NCI-H146 treated with DMSO at 0.1 percent for 48 hours (cell line): Measurements from ENCODE around the gene PSMA8.
"Not testable (repeated sequence)": the region's sequence is repeated elsewhere in the genome, so short reads cannot be mapped to it uniquely, and the experiment has no call there.

Experiments
- DNase-seq: peaks from one replicate; lab custom pipeline; 2025; ENCODE audit not compliant: unreplicated experiment; lab: John Stamatoyannopoulos, UW

PSMA8 gene

DNA sequence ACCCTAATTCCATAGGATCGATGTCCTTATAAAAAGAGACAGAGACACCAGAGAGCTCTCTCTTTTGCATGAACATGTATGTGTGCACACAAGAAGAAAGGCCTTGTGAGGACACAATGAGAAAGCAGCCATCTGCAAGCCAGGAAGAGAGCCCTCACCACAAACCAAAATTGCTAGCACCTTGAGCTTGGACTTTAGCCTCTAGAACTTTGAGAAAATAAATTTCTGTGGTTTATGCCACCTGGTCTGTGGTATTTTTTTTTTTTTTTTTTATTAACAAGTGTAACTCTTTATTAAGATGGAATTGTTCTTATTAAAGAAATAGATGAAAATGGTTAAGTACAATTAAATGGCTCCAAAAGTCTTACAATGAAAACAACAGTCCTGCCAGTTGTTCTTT, 33.9 kb downstream of the PSMA8 start:
- not testable (repeated sequence) for DNase-seq

DNA sequence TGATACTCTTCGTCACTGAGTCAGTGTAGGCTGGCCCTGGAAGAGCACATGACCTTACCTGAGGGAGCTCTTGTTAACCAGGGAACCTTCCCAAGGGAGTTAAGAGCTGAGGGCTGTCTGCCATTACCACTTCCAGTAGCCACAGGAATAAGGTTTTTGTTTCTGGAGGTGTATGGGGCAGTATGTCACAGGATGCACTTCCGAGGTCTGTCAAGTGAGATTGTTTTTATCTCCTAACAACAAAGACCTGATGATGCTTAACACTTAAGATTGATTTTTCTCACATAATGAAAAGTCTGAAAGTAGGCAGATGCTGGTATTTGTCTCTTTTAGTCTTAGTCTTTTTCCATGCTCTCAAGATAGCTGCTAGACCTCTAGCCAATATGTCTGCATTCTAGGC, 41.8 kb downstream of the PSMA8 start:
- DNase-seq: no peak

GRCh38 chr18:26176134-26176533, 42.5 kb downstream of the PSMA8 start:
- no peak for DNase-seq

DNA sequence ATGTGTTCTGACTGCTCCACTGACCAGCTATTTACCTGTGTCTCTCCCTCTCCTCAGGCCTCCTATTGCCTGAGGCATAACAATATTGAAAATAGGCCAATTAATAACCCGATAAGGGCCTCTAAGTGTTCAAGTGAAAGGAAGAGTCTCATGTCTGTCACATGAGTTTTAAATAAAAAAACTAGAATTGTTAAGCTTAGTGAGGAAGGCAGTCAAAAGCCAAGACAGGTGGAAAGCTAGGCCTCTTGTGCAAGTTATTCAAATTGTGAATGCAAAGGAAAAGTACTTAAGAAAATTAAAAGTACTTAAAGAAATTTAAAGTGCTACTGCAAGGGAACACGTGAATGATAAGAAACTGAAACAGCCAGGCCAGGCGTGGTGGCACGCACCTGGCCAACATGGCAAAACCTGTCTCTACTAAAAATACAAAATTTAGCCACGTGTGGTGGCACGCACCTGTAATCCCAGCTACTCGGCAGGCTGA, 47.7 kb downstream of the PSMA8 start:
- no peak for DNase-seq

DNA sequence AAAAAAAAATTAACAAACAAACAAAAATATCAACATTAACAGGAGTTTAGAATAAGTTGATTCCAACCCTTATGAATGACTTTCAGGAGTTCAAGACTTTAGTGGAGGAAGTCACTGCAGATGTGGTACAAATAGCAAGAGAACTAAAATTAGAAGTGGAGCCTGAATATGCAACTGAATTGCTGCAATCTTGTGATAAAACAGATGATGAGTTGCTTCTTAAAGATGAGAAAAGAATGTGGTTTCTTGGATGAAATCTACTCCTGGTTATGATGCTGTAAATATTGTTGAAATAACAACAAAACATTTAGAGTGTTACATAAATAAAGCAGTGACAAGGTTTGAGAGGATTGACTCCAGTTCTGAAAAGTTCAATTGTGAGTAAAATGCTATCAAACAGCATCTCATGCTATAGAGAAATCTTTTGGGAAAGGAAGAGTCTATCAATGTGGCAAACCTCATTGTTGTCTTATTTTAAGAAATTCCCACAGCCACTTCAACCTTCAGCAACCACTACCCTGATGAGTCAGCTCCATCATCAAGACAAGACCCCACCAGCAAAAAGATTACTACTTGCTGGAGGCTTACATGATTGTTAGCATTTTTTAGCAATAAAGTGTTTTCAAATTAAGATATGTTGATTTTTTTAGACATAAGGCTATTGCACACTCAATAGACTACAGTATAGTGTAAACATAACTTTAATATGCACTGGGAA, 49.9 kb downstream of the PSMA8 start:
- no peak for DNase-seq

- no peak for DNase-seq
Measured at GRCh38 chr18:26185267-26185666, 51.6 kb downstream of the PSMA8 start.

GRCh38 chr18:26190506-26190905, 56.8 kb downstream of the PSMA8 start:
- no peak for DNase-seq

- DNase-seq: no peak
Measured at GRCh38 chr18:26192233-26192632, 58.6 kb downstream of the PSMA8 start.

DNA sequence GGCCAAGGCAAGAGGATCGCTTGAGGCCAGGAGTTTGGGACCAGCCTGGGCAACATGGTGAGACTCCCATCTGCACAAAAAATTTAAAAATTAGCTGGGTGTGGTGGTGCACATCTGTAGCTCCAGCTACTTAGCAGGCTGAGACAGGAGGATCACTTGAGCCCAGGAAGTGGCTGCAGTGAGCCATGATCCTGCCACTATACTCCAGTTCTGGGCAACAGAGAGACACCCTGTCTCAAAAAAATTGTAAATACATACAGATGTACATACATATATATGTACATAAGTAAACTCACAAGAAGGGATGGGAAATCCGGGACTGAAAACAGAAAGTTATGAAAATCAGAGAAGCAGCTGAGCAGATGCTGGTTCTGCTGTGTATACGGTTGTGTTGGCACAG, 62.9 kb downstream of the PSMA8 start:
- DNase-seq: no peak

GRCh38 chr18:26202001-26202400, 68.3 kb downstream of the PSMA8 start:
- DNase-seq: not testable (repeated sequence)

GRCh38 chr18:26205318-26205717, 71.6 kb downstream of the PSMA8 start:
- DNase-seq: no peak

DNA sequence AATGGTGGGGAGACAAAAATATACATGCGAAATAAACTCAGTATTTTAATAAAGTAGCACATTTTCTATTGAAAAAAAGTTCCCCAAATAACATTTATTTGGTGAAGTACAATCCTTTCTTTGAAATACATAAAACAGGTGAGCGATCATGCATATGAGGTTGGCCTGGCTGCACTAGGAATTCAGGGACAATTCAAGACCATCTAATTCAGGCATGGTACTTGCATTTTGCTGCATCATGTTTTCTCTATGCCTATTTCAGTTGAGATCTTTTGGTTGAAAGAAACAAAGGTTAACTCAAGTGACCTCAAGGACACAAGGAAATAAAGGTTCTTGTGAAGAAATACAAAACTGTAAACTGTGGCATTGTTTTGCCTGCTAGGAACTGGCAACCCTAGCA, 72.8 kb downstream of the PSMA8 start:
- no peak for DNase-seq

GRCh38 chr18:26207937-26208336, 74.3 kb downstream of the PSMA8 start:
- DNase-seq: no peak

DNA sequence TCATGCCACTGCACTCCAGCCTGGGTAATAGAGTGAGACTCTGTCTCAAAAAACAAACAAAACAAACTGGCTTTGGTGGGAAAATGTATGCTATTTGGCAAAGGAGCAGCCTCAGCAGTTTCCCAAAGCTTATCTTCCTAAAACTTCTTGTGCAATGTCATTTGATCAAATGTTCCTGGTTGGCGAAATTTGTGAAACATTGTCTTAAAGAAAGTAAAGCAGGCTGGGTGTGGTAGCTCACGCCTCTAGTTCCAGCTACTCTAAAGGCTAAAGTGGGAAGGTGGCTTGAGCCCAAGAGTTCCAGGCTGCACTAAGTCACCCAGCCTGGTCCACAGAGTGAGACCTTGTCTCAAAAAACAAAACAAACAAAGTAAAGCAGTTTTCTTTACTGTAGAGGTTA, 75.3 kb downstream of the PSMA8 start:
- no peak for DNase-seq

DNA sequence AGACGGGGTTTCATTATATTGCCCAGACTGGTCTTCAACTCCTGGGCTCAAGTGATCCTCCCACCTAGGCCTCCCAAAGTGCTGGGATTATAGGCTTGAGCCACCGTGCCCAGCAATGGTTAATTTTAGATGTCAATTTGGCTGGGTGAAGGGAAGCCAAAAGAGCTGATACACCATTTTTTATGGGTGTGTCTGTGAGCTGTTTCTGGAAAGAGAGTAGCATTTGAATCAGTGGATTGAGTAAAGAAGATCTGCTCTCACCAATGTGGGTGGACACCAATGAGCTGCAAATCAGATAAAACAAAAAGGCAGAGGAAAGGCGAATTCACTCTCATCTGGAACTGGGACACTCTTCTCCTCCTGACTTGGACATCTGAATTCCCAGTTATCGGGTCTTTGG, 76.5 kb downstream of the PSMA8 start:
- no peak for DNase-seq

DNA sequence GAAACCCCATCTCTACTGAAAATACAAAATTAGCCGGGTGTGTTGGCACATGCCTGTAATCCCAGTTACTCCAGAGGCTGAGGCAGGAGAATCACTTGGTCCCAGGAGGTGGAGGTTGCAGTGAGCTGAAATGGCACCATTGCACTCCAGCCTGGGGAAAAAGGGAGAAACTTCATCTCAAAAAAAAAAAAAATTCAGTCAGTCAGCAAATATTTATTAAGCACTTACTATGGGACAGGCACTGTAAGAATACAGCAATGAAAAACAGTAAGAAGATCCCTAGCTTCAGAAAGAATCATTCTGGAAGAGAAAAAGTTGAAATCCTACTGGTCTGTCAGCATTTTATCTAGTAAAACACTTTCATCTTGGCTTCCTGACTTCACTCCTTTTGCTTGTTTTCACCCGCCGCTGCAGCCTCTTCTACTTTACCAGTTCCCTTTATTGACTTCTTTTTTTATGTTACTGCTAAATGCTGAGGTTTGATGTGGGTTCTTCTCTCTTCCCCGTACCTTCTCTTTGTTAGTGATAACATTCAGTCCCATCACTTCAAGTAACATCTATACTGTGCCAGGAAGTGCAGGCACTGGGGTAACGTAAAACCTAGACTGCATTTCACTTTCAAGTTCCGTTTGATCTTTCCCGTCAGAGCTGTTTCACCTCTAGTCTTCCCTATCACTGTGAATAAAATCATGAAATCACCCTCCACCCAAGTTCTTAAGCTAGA, 81.7 kb downstream of the PSMA8 start:
- no peak for DNase-seq

DNA sequence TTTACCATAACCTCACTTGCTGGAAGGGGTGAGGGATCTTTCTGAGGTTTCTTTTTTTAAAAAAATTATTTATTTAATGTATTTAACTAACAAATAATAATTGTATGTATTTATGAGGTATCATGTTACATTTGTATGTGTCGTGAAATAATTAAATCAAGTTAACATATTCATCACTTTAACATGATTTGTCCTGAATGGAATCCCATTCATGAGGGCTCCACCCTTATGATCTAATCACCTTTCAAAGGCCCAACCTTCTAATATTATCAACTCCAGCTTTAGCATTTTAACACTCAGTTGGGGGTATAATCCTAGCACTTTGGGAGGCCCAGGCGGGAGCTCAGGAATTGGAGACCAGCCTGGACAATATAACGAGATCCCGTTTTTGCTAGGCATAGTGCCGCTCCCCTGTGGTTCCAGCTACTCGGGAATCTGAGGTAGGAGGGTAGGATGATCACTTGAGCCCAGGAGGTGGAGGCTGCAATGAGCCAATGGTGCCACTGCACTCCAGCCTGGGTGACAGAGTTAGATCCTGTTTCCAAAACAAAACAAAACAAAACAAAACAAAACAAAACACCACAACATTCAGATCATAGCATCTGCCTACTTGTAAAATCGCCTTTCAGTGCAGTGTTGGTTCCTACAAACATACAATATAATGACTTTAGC, 91.5 kb downstream of the PSMA8 start:
- no peak for DNase-seq

DNA sequence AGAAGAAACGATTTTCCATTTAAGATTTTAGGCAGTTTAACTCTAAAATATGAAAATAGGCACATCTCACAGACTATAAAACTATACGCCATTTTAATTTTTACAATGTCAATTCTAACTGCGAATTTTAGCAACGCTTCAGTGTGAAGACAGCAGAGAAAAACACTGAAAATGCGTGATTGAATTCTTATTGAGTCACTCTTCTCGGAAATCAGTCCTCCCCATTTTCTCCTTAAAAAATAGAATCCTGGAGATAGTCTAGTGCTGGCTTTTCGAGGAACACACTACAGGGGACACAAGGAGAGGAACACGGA, 92.2 kb downstream of the PSMA8 start:
- DNase-seq: no peak

DNA sequence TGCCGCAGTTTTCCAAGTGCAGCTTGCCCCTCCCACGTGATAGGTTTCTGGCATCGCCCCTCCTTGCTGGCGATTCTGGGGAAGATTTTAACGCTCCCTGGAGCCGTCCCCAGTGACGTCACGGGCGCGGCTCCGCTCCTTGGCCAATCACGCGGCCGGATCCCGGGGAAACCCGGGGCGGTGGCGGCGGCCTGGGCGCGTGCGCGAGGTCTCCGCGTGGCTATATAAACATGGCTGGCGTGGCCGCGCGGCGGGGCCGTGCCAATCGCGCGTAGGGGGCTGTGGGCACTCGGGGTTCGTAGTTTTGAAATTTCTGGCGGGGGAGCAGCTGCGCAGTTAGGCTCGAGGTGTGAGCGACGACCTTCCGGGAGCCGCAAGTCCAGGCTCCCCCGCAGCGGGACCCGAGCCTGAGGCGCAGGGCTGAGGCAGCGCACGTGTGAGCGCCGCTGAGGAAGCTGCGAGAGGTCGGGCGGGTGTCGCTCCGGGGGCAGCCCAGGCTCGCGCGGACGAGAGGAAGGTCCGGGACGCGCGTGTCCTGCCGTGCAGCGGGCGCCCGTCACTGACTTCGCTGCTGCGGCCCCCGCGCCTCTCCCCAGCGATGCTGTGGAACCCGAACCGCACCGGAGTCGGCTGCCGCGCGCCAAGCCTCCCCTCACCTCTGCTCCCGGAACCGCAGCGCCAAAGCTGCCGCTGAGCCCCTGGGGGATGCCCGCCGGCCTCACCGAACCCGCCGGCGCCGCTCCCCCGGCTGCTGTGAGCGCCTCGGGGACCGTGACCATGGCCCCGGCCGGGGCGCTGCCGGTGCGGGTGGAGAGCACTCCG, 92.8 kb downstream of the PSMA8 start, which contains the start of gene TAF4B:
TAF4B (plus strand) TSS at position 217 of the 822 bp plus-strand sequence; CDS start at position 706, 489 bp downstream.
- peak; percentile 50 for DNase-seq

GRCh38 chr18:26227051-26227670, 93.5 kb downstream of the PSMA8 start:
- DNase-seq: no peak
